HL-60 (cell line): Measurements from ENCODE around the gene DIAPH3.

ENCODE experiments used
- DNase-seq, 2 experiments: peaks; one replicate each; pipeline ENCODE4 v3.0.0-alpha.2; 2010 to 2020; ENCODE audit warnings: low read depth in 1 of 2, low spot score in 1 of 2
- H3K27ac ChIP-seq: fragments of 250-450 bp; sonication (Bioruptor Pico); replicated peaks from 2 replicates; pipeline ENCODE4 v1.5.1; 2020; ENCODE audit warnings: mild to moderate bottlenecking, moderate library complexity
- H3K27me3 ChIP-seq: fragments of 250-450 bp; sonication (Bioruptor Pico); 2 replicates; pipeline ENCODE4 v1.5.1; 2021; ENCODE audit warnings: mild to moderate bottlenecking, moderate library complexity; ENCODE audit not compliant: insufficient read depth, poor library complexity, severe bottlenecking
- H3K4me3 ChIP-seq: replicated peaks from 2 replicates; pipeline ENCODE4 v1.5.1; 2011; ENCODE audit warnings: mild to moderate bottlenecking, control low read depth, low read length; ENCODE audit not compliant: insufficient read depth
- CTCF ChIP-seq: IDR thresholded peaks from one replicate; pipeline ENCODE4 v1.5.1; 2011; ENCODE audit warnings: low read length, control low read depth, inconsistent platforms; ENCODE audit not compliant: insufficient read depth
- GABPA ChIP-seq: IDR thresholded peaks from 2 replicates; pipeline ENCODE4 v1.6.1; 2012; ENCODE audit warnings: low read depth
- POLR2AphosphoS5 ChIP-seq: IDR thresholded peaks from 2 replicates; pipeline ENCODE4 v1.6.1; 2012; ENCODE audit warnings: low read depth
- REST ChIP-seq: IDR thresholded peaks from 2 replicates; pipeline ENCODE4 v1.6.1; 2012; ENCODE audit warnings: low read depth; ENCODE audit not compliant: insufficient replicate concordance
- SPI1 ChIP-seq: IDR thresholded peaks from 2 replicates; pipeline ENCODE4 v1.6.1; 2012; ENCODE audit warnings: low read depth, mild to moderate bottlenecking, borderline replicate concordance

Gene DIAPH3

GRCh38 chr13:59680429-59681024, 483.2 kb downstream of the DIAPH3 start:
- no peak for DNase-seq
- Histone ChIP-seq H3K27ac (no peak overlapping the region), H3K27me3 (no peaks in the 10 kb centered on the region), H3K4me3 (no peak overlapping the region)
- TF ChIP-seq POLR2AphosphoS5: no peak
- peak; percentile 44 for TF ChIP-seq CTCF

GRCh38 chr13:59679254-59679653, 484.5 kb downstream of the DIAPH3 start:
- TF ChIP-seq GABPA (no peak), SPI1 (no peak), POLR2AphosphoS5 (no peak), CTCF (no peak), REST (no peak)
- Histone ChIP-seq H3K27me3 (no peaks in the 10 kb centered on the region), H3K4me3 (no peak overlapping the region), H3K27ac (no peak overlapping the region)
- no peak for DNase-seq

GRCh38 chr13:59677966-59678814, 485.5 kb downstream of the DIAPH3 start:
- TF ChIP-seq CTCF: peak; percentile 75
- no peak for TF ChIP-seq POLR2AphosphoS5
- TF ChIP-seq REST: no peak
- DNase-seq: peak in 1 of 2 experiments; percentile 50
- Histone ChIP-seq H3K27me3 (no peaks in the 10 kb centered on the region), H3K4me3 (no peak overlapping the region), H3K27ac (no peak overlapping the region)

- H3K4me3 ChIP-seq: no peak overlapping the region
- H3K27me3 ChIP-seq: no peaks in the 10 kb centered on the region
- no peak overlapping the region for H3K27ac ChIP-seq
- no peak for DNase-seq
- TF ChIP-seq REST: no peak
These were observed 486.3 kb downstream of the DIAPH3 start for GRCh38 chr13:59677430-59677829.
